ENCODE data around the gene CCDC149. TPM values are rescaled to one million over a fixed set of nuclear protein-coding genes. Genes with fewer than 3 reads are reported as not detected.

The CCDC149 gene
- total RNA-seq, 1 donor from 2014 or later = 11.4 TPM

GRCh38 chr4:24777536-24778463 is 135.0 kb downstream of the CCDC149 start:
- DNase-seq = no peak

GRCh38 chr4:24775750-24776149 is 137.1 kb downstream of the CCDC149 start:
- DNase-seq = no peak

GRCh38 chr4:24775032-24775605 is 137.7 kb downstream of the CCDC149 start:
- no peak for DNase-seq

GRCh38 chr4:24774452-24774851 is 138.4 kb downstream of the CCDC149 start:
- no peak for DNase-seq

GRCh38 chr4:24772952-24773351 is 139.9 kb downstream of the CCDC149 start:
- no peak for DNase-seq

GRCh38 chr4:24772061-24772705 is 140.7 kb downstream of the CCDC149 start:
- DNase-seq = no peak

- DNase-seq = no peak
Observed at GRCh38 chr4:24771241-24771640, 141.6 kb downstream of the CCDC149 start.

- DNase-seq = no peak
Observed at GRCh38 chr4:24770667-24771066, 142.2 kb downstream of the CCDC149 start.

GRCh38 chr4:24770032-24770584 is 142.7 kb downstream of the CCDC149 start:
- no peak for DNase-seq

GRCh38 chr4:24769571-24769970 is 143.3 kb downstream of the CCDC149 start:
- no peak for DNase-seq

- DNase-seq = no peak
Observed at GRCh38 chr4:24768604-24769003, 144.2 kb downstream of the CCDC149 start.

GRCh38 chr4:24768006-24768405 is 144.8 kb downstream of the CCDC149 start:
- no peak for DNase-seq

GRCh38 chr4:24765376-24765988 is 147.4 kb downstream of the CCDC149 start:
- DNase-seq = no peak

GRCh38 chr4:24764345-24764744 is 148.5 kb downstream of the CCDC149 start:
- DNase-seq = no peak

- DNase-seq = peak; percentile 65
Observed at GRCh38 chr4:24763631-24764297, 149.1 kb downstream of the CCDC149 start.

Small RNA genes lying within 50 kb of the gene (small RNA-seq; reads per million reads assigned to genes)
- gene AC006390.1 (ENCODE audit: low replicate concordance) = not detected

Other genes with a start within 250 kb of the CCDC149 start
- gene SOD3, start 117.5 kb downstream of the CCDC149 start, total RNA-seq = 15.2 TPM
- 0.69 TPM for gene LGI2, start 117.9 kb upstream of the CCDC149 start, total RNA-seq
- 12.1 TPM for gene SEPSECS, start 247.4 kb upstream of the CCDC149 start, total RNA-seq